IMR-90 (cell line): ENCODE measurements around the gene CAMTA1. TPM values are rescaled to one million over a fixed set of nuclear protein-coding genes. Genes with fewer than 3 reads are reported as not detected.

Experiments used
- ATAC-seq: fragments of 200-7000 bp; cut with Tn5 transposase; 2 replicates; pipeline ENCODE4 v1.9.1; 2020; ENCODE audit warnings: low read depth, mild to moderate bottlenecking, moderate library complexity
- BruUV-seq: library from RNA; stranded (reverse); fragments of 400-500 nt; replicated peaks from 2 replicates; lab custom pipeline; 2021; lab: Mats Ljungman, UMichigan
- CTCF ChIA-PET: fragments of 300-600 bp; formaldehyde crosslinking; extraction: SDS; loops from one replicate; lab custom pipeline; 2021; ENCODE audit warnings: antibody characterized with exemption; lab: Yijun Ruan, JAX
- POLR2A ChIA-PET: fragments of 300-600 bp; sonication (Branson Sonifier 250); formaldehyde crosslinking; loops from one replicate; lab custom pipeline; 2022; ENCODE audit warnings: antibody characterized with exemption; ENCODE audit not compliant: unreplicated experiment; lab: Charles Lee
- DNase-seq: peaks from one replicate; pipeline ENCODE4 v3.0.0; 2013
- H2AFZ ChIP-seq: replicated peaks from 2 replicates; pipeline ENCODE3; 2013; ENCODE audit warnings: low read length, mild to moderate bottlenecking; ENCODE audit not compliant: poor library complexity
- H2AK5ac ChIP-seq: 2 replicates; pipeline ENCODE4 v1.6.1; 2013; ENCODE audit warnings: low read depth, low read length, inconsistent platforms
- H2AK9ac ChIP-seq: replicated peaks from 2 replicates; pipeline ENCODE3; 2013; ENCODE audit warnings: mild to moderate bottlenecking, low read depth, low read length, moderate library complexity; ENCODE audit not compliant: poor library complexity
- H2BK120ac ChIP-seq: 2 replicates; pipeline ENCODE4 v1.6.1; 2013; ENCODE audit warnings: low read depth, low read length, inconsistent platforms
- H2BK15ac ChIP-seq: 3 replicates; pipeline ENCODE4 v1.6.1; 2013; ENCODE audit warnings: low read depth, low read length, inconsistent platforms
- H2BK20ac ChIP-seq: 2 replicates; pipeline ENCODE4 v1.6.1; 2013; ENCODE audit warnings: low read depth, mild to moderate bottlenecking, inconsistent platforms, low read length, moderate library complexity
- H2BK5ac ChIP-seq: 2 replicates; pipeline ENCODE4 v1.6.1; 2013; ENCODE audit warnings: mild to moderate bottlenecking, low read depth, low read length, inconsistent platforms; ENCODE audit not compliant: poor library complexity, severe bottlenecking
- H3K14ac ChIP-seq: replicated peaks from 2 replicates; pipeline ENCODE4 v1.6.1; 2013; ENCODE audit warnings: low read depth, low read length, inconsistent platforms
- H3K18ac ChIP-seq: 2 replicates; pipeline ENCODE4 v1.6.1; 2013; ENCODE audit warnings: low read depth, low read length, control low read depth
- H3K23ac ChIP-seq: 2 replicates; pipeline ENCODE4 v1.6.1; 2013; ENCODE audit warnings: low read depth, low read length, inconsistent platforms
- H3K27ac ChIP-seq: 2 replicates; pipeline ENCODE4 v1.5.1; 2013; ENCODE audit warnings: mild to moderate bottlenecking, control low read depth, low read length; ENCODE audit not compliant: insufficient read depth
- H3K27me3 ChIP-seq: 2 replicates; pipeline ENCODE4 v1.6.1; 2013; ENCODE audit warnings: low read length; ENCODE audit not compliant: control insufficient read depth, insufficient read depth
- H3K36me3 ChIP-seq: 2 replicates; pipeline ENCODE4 v1.6.1; 2013; ENCODE audit warnings: low read length, mixed read lengths; ENCODE audit not compliant: control insufficient read depth, insufficient read depth
- H3K4ac ChIP-seq: 2 replicates; pipeline ENCODE4 v1.6.1; 2013; ENCODE audit warnings: low read depth, low read length, inconsistent platforms
- H3K4me1 ChIP-seq: 2 replicates; pipeline ENCODE4 v1.6.1; 2013; ENCODE audit warnings: low read length, mixed read lengths; ENCODE audit not compliant: control insufficient read depth, insufficient read depth
- H3K4me2 ChIP-seq: 2 replicates; pipeline ENCODE4 v1.6.1; 2013; ENCODE audit warnings: low read depth, mild to moderate bottlenecking, control low read depth, low read length, moderate library complexity
- H3K4me3 ChIP-seq: 2 replicates; pipeline ENCODE4 v1.5.1; 2013; ENCODE audit warnings: low read depth, mild to moderate bottlenecking, control low read depth, low read length, moderate library complexity; ENCODE audit not compliant: insufficient read depth
- H3K56ac ChIP-seq: 2 replicates; pipeline ENCODE4 v1.6.1; 2013; ENCODE audit warnings: low read length, inconsistent platforms; ENCODE audit not compliant: insufficient read depth; ENCODE audit errors: extremely low read depth
- H3K79me1 ChIP-seq, 2 experiments: 2 replicates each; pipeline ENCODE4 v1.6.1; 2013; ENCODE audit warnings: low read length in 2 of 2, inconsistent platforms in 1 of 2, low read depth in 1 of 2
- H3K9ac ChIP-seq: 2 replicates; pipeline ENCODE4 v1.6.1; 2013; ENCODE audit warnings: low read depth, low read length, control low read depth
- H3K9me1 ChIP-seq: 2 replicates; pipeline ENCODE4 v1.6.1; 2013; ENCODE audit warnings: low read length, inconsistent platforms; ENCODE audit not compliant: insufficient read depth
- H3K9me3 ChIP-seq: 2 replicates; pipeline ENCODE4 v1.6.1; 2013; ENCODE audit warnings: low read length; ENCODE audit not compliant: control insufficient read depth, insufficient read depth
- H4K20me1 ChIP-seq: 2 replicates; pipeline ENCODE4 v1.6.1; 2013; ENCODE audit warnings: low read length, inconsistent platforms; ENCODE audit not compliant: insufficient read depth
- H4K5ac ChIP-seq: 2 replicates; pipeline ENCODE4 v1.6.1; 2013; ENCODE audit warnings: mild to moderate bottlenecking, low read depth, low read length, control low read depth
- H4K8ac ChIP-seq, 2 experiments: 2 replicates each; pipeline ENCODE4 v1.6.1; 2013; ENCODE audit warnings: low read depth in 2 of 2, low read length in 2 of 2, control low read depth in 1 of 2, inconsistent platforms in 1 of 2
- H4K91ac ChIP-seq: 2 replicates; pipeline ENCODE4 v1.6.1; 2013; ENCODE audit warnings: low read depth, low read length, inconsistent platforms; ENCODE audit not compliant: insufficient read depth
- BHLHE40 ChIP-seq: fragments of 150-350 bp; IDR thresholded peaks from 2 replicates; pipeline ENCODE4 v1.6.1; 2016; ENCODE audit warnings: mild to moderate bottlenecking, low read depth, low read length
- CHD1 ChIP-seq: IDR thresholded peaks from 2 replicates; pipeline ENCODE4 v1.6.1; 2012; ENCODE audit warnings: low read depth, low read length, improper control_type of control experiment
- CTCF ChIP-seq: conservative IDR thresholded peaks from 2 replicates; pipeline ENCODE4 v1.5.1; 2012; ENCODE audit warnings: mild to moderate bottlenecking, low read depth, low read length, improper control_type of control experiment
- MAFK ChIP-seq: IDR thresholded peaks from 2 replicates; pipeline ENCODE4 v1.6.1; 2012; ENCODE audit warnings: low read depth, low read length, improper control_type of control experiment
- RAD21 ChIP-seq: IDR thresholded peaks from 2 replicates; pipeline ENCODE4 v1.6.1; 2012; ENCODE audit warnings: low read length, improper control_type of control experiment
- RCOR1 ChIP-seq: IDR thresholded peaks from 2 replicates; pipeline ENCODE4 v1.6.1; 2012; ENCODE audit warnings: mild to moderate bottlenecking, low read length, improper control_type of control experiment; ENCODE audit not compliant: insufficient replicate concordance
- SMC3 ChIP-seq: fragments of 150-350 bp; IDR thresholded peaks from 2 replicates; pipeline ENCODE4 v1.6.1; 2016; ENCODE audit warnings: low read depth, mild to moderate bottlenecking, antibody characterized with exemption, low read length, moderate library complexity
- WGBS, 2 experiments: methylation state at CpG; one replicate each; pipeline versions ENCODE4 v1.1.5 to v1.1.7; 2013; ENCODE audit warnings: missing lambda C conversion rate in 2 of 2; ENCODE audit not compliant: insufficient read length in 1 of 2; ENCODE audit errors: extremely low coverage in 2 of 2; 5-methylcytosine and 5-hydroxymethylcytosine counted together
- dilution Hi-C: fragments of 300-500 bp; cut with HindIII; formaldehyde crosslinking; loops from one replicate; pipeline ENCODE4 v1.14.3; 2018; ENCODE audit warnings: low sequenced_read_pairs; ENCODE audit not compliant: unreplicated experiment
- in situ Hi-C: fragments of 300-500 bp; cut with MboI; formaldehyde crosslinking; loops from 3 replicates; pipeline ENCODE4 v1.14.3; 2019; ENCODE audit warnings: low sequenced_read_pairs, inconsistent platforms, mixed read lengths
- intact Hi-C: fragments of 100-400 bp; cut with micrococcal nuclease; formaldehyde crosslinking; loops from 2 replicates; pipeline ENCODE4 v1.10.0; 2022
- polyA plus RNA-seq, 3 experiments: library from polyadenylated mRNA; depleted of rRNA; stranded (reverse); fragments of >200 nt; gene quantifications; 2 replicates each; pipeline ENCODE4 v1.2.3, GENCODE V29; 2012; ENCODE audit warnings: low replicate concordance in 1 of 3
- total RNA-seq: library from RNA; depleted of rRNA; stranded (reverse); fragments of >200 nt; gene quantifications from 2 replicates; pipeline ENCODE4 v1.2.3, GENCODE V29; 2012

The CAMTA1 gene
- total and polyA plus RNA-seq, 2 of the 4 experiments (the other 2 are of a cell fraction), result 35.5 to 74.3 TPM

GRCh38 chr1:6937048-6937447 is 151.8 kb downstream of the CAMTA1 start:
- Histone ChIP-seq H3K14ac (no peak overlapping the region), H3K9me1 (no peaks in the 10 kb centered on the region), H2AK5ac (no peak overlapping the region), H2BK5ac (peak overlapping the region; percentile 38), H4K8ac (no peak overlapping the region), H2BK120ac (no peak overlapping the region), H4K91ac (no peak overlapping the region), H3K79me1 (no peaks in the 10 kb centered on the region), H2AFZ (no peak overlapping the region), H3K18ac (no peak overlapping the region), H2BK20ac (no peak overlapping the region), H3K36me3 (no peaks in the 10 kb centered on the region), H4K5ac (no peak overlapping the region), H3K4me1 (no peaks in the 10 kb centered on the region), H3K9ac (no peak overlapping the region), H3K4me3 (no peak overlapping the region), H3K56ac (no peak overlapping the region), H3K9me3 (no peaks in the 10 kb centered on the region), H3K27ac (no peak overlapping the region), H2AK9ac (no peak overlapping the region), H3K4me2 (no peak overlapping the region), H3K23ac (no peak overlapping the region), H3K27me3 (peaks cover 30% of the 10 kb centered on the region), H4K20me1 (no peaks in the 10 kb centered on the region), H3K4ac (no peak overlapping the region), H2BK15ac (no peak overlapping the region)
- 82% methylated on average over 3 of the region's 3 CpGs; no CpG with 5 or more reads in 1 of the 2 experiments for WGBS, 2 experiments
- ATAC-seq (no peak), DNase-seq (no peak)
- dilution Hi-C loops, result no loop called here
- TF ChIP-seq CTCF (no peak), BHLHE40 (no peak), CHD1 (no peak), RAD21 (no peak), RCOR1 (no peak), MAFK (no peak), SMC3 (no peak)
- ChIA-PET CTCF (no interaction called here), POLR2A (no interaction called here)
- in situ Hi-C loops, result no loop called here
- intact Hi-C loops, result no loop called here
- no TSS peak for BruUV-seq
